Duodenal mucosa (tissue), 2 donors: ENCODE data around the gene RAPGEF1.

ENCODE experiments used
- H3K27ac ChIP-seq: one replicate; pipeline ENCODE4 v1.7.0; 2013; ENCODE audit warnings: low read depth, low read length
- H3K27me3 ChIP-seq, 2 donors: one replicate each; pipeline ENCODE4 v1.7.0; 2013; ENCODE audit warnings: low read length in 2 of 2, control low read depth in 1 of 2; ENCODE audit not compliant: insufficient read depth in 2 of 2, control insufficient read depth in 1 of 2
- H3K36me3 ChIP-seq, 2 donors: one replicate each; pipeline ENCODE4 v1.7.0; 2013; ENCODE audit warnings: low read length in 2 of 2, control low read depth in 1 of 2; ENCODE audit not compliant: insufficient read depth in 2 of 2, control insufficient read depth in 1 of 2
- H3K4me1 ChIP-seq, 2 donors: one replicate each; pipeline ENCODE4 v1.7.0; 2013; ENCODE audit warnings: low read length in 2 of 2, control low read depth in 1 of 2; ENCODE audit not compliant: insufficient read depth in 2 of 2, control insufficient read depth in 1 of 2
- H3K4me3 ChIP-seq, 2 donors: one replicate each; pipeline ENCODE4 v1.7.0; 2013; ENCODE audit warnings: low read length in 2 of 2, low read depth in 1 of 2
- H3K9ac ChIP-seq, 2 donors: one replicate each; pipeline ENCODE4 v1.7.0; 2013; ENCODE audit warnings: low read length in 2 of 2, low read depth in 1 of 2
- H3K9me3 ChIP-seq, 2 donors: one replicate each; pipeline ENCODE4 v1.7.0; 2013; ENCODE audit warnings: low read length in 2 of 2, control low read depth in 1 of 2; ENCODE audit not compliant: control insufficient read depth in 1 of 2

Gene RAPGEF1

GRCh38 chr9:131621551-131622358 is 118.1 kb downstream of the RAPGEF1 start:
- Histone ChIP-seq H3K27me3 (no peaks in the 10 kb centered on the region), H3K9ac (no peak overlapping the region), H3K4me1 (peaks cover 0 to 6% of the 10 kb centered on the region in 2 donors), H3K27ac (no peak overlapping the region), H3K9me3 (no peaks in the 10 kb centered on the region), H3K4me3 (no peak overlapping the region), H3K36me3 (peaks cover 49 to 91% of the 10 kb centered on the region in 2 donors)

GRCh38 chr9:131620764-131621520 is 118.9 kb downstream of the RAPGEF1 start:
- H3K4me1 ChIP-seq = peaks cover 0 to 6% of the 10 kb centered on the region in 2 donors
- H3K4me3 ChIP-seq = no peak overlapping the region
- no peak overlapping the region for H3K9ac ChIP-seq
- no peak overlapping the region for H3K27ac ChIP-seq
- no peaks in the 10 kb centered on the region for H3K9me3 ChIP-seq
- peaks cover 53 to 95% of the 10 kb centered on the region in 2 donors for H3K36me3 ChIP-seq
- H3K27me3 ChIP-seq = no peaks in the 10 kb centered on the region

- peaks cover 43 to 90% of the 10 kb centered on the region in 2 donors for H3K36me3 ChIP-seq
These were observed 120.2 kb downstream of the RAPGEF1 start for GRCh38 chr9:131619680-131620079.

GRCh38 chr9:131618785-131619184 is 121.1 kb downstream of the RAPGEF1 start:
- no peak overlapping the region for H3K27ac ChIP-seq
- no peak overlapping the region for H3K4me3 ChIP-seq
- no peaks in the 10 kb centered on the region for H3K9me3 ChIP-seq
- H3K9ac ChIP-seq = no peak overlapping the region
- peaks cover 40 to 87% of the 10 kb centered on the region in 2 donors for H3K36me3 ChIP-seq
- H3K4me1 ChIP-seq = no peaks in the 10 kb centered on the region
- H3K27me3 ChIP-seq = no peaks in the 10 kb centered on the region

More at GRCh38 chr9:131619680-131620079, 120.2 kb downstream of the RAPGEF1 start:
- H3K9ac ChIP-seq = no peak overlapping the region
- peaks cover 0 to 6% of the 10 kb centered on the region in 2 donors for H3K4me1 ChIP-seq
- no peak overlapping the region for H3K27ac ChIP-seq
- no peaks in the 10 kb centered on the region for H3K9me3 ChIP-seq
- H3K27me3 ChIP-seq = no peaks in the 10 kb centered on the region
- no peak overlapping the region for H3K4me3 ChIP-seq

- no peaks in the 10 kb centered on the region for H3K4me1 ChIP-seq
- H3K36me3 ChIP-seq = peaks cover 40 to 87% of the 10 kb centered on the region in 2 donors
- H3K9me3 ChIP-seq = no peaks in the 10 kb centered on the region
- H3K27ac ChIP-seq = no peak overlapping the region
- H3K4me3 ChIP-seq = no peak overlapping the region
- H3K9ac ChIP-seq = no peak overlapping the region
- no peaks in the 10 kb centered on the region for H3K27me3 ChIP-seq
These were observed 121.8 kb downstream of the RAPGEF1 start for GRCh38 chr9:131618071-131618479.

- Histone ChIP-seq H3K27ac (no peak overlapping the region), H3K9ac (no peak overlapping the region), H3K9me3 (no peaks in the 10 kb centered on the region), H3K36me3 (peaks cover 40 to 87% of the 10 kb centered on the region in 2 donors), H3K27me3 (no peaks in the 10 kb centered on the region), H3K4me3 (no peak overlapping the region), H3K4me1 (no peaks in the 10 kb centered on the region)
These were observed 122.3 kb downstream of the RAPGEF1 start for GRCh38 chr9:131617611-131618010.

GRCh38 chr9:131616983-131617604 is 122.8 kb downstream of the RAPGEF1 start:
- H3K9ac ChIP-seq = no peak overlapping the region
- H3K36me3 ChIP-seq = peaks cover 40 to 87% of the 10 kb centered on the region in 2 donors
- H3K27me3 ChIP-seq = no peaks in the 10 kb centered on the region
- H3K4me3 ChIP-seq = no peak overlapping the region
- H3K4me1 ChIP-seq = no peaks in the 10 kb centered on the region
- no peaks in the 10 kb centered on the region for H3K9me3 ChIP-seq
- no peak overlapping the region for H3K27ac ChIP-seq

GRCh38 chr9:131614340-131614915 is 125.4 kb downstream of the RAPGEF1 start:
- Histone ChIP-seq H3K27me3 (no peaks in the 10 kb centered on the region), H3K4me1 (peaks cover 0 to under 1% of the 10 kb centered on the region in 2 donors), H3K9ac (no peak overlapping the region), H3K36me3 (peaks cover 22 to 82% of the 10 kb centered on the region in 2 donors), H3K9me3 (no peaks in the 10 kb centered on the region), H3K4me3 (no peak overlapping the region), H3K27ac (no peak overlapping the region)

GRCh38 chr9:131613921-131614320 is 126.0 kb downstream of the RAPGEF1 start:
- no peaks in the 10 kb centered on the region for H3K9me3 ChIP-seq
- H3K36me3 ChIP-seq = peaks cover 23 to 82% of the 10 kb centered on the region in 2 donors
- no peaks in the 10 kb centered on the region for H3K27me3 ChIP-seq
- H3K4me3 ChIP-seq = no peak overlapping the region
- H3K27ac ChIP-seq = no peak overlapping the region
- peaks cover 0 to 5% of the 10 kb centered on the region in 2 donors for H3K4me1 ChIP-seq
- H3K9ac ChIP-seq = no peak overlapping the region
